IMR-90 (cell line): Measurements from ENCODE around the gene CHMP6.

ENCODE experiments used
- BHLHE40 ChIP-seq: fragments of 150-350 bp; IDR thresholded peaks from 2 replicates; pipeline ENCODE4 v1.6.1; 2016; ENCODE audit warnings: mild to moderate bottlenecking, low read depth, low read length
- CHD1 ChIP-seq: IDR thresholded peaks from 2 replicates; pipeline ENCODE4 v1.6.1; 2012; ENCODE audit warnings: low read depth, low read length, improper control_type of control experiment
- CTCF ChIP-seq: conservative IDR thresholded peaks from 2 replicates; pipeline ENCODE4 v1.5.1; 2012; ENCODE audit warnings: mild to moderate bottlenecking, low read depth, low read length, improper control_type of control experiment
- MAFK ChIP-seq: IDR thresholded peaks from 2 replicates; pipeline ENCODE4 v1.6.1; 2012; ENCODE audit warnings: low read depth, low read length, improper control_type of control experiment
- POLR2A ChIP-seq: IDR thresholded peaks from 2 replicates; pipeline ENCODE4 v1.6.1; 2012; ENCODE audit warnings: mild to moderate bottlenecking, low read depth, low read length
- RAD21 ChIP-seq: IDR thresholded peaks from 2 replicates; pipeline ENCODE4 v1.6.1; 2012; ENCODE audit warnings: low read length, improper control_type of control experiment
- RCOR1 ChIP-seq: IDR thresholded peaks from 2 replicates; pipeline ENCODE4 v1.6.1; 2012; ENCODE audit warnings: mild to moderate bottlenecking, low read length, improper control_type of control experiment; ENCODE audit not compliant: insufficient replicate concordance
- RFX5 ChIP-seq: IDR thresholded peaks from 2 replicates; pipeline ENCODE4 v1.8.0; 2012; ENCODE audit warnings: low read depth, mild to moderate bottlenecking, low read length, moderate library complexity
- SMC3 ChIP-seq: fragments of 150-350 bp; IDR thresholded peaks from 2 replicates; pipeline ENCODE4 v1.6.1; 2016; ENCODE audit warnings: low read depth, mild to moderate bottlenecking, antibody characterized with exemption, low read length, moderate library complexity

GRCh38 chr17:80949451-80950421 is 41.9 kb upstream of the CHMP6 start:
- TF ChIP-seq CTCF: no peak
- TF ChIP-seq RAD21: no peak
- no peak for TF ChIP-seq RFX5
- no peak for TF ChIP-seq CHD1
- no peak for TF ChIP-seq POLR2A
- TF ChIP-seq BHLHE40: no peak
- no peak for TF ChIP-seq SMC3
- no peak for TF ChIP-seq MAFK
- TF ChIP-seq RCOR1: no peak
